CD14-positive monocyte (primary cell): ENCODE measurements around the gene PROB1. TPM values are rescaled to one million over a fixed set of nuclear protein-coding genes. Genes with fewer than 3 reads are reported as not detected.

ENCODE experiments used
- DNase-seq, 3 donors: peaks; one replicate each; pipeline ENCODE4 v3.0.0-alpha.2; 2011 to 2022
- H2AFZ ChIP-seq: 2 replicates; pipeline ENCODE4 v1.6.0; 2012; ENCODE audit warnings: mild to moderate bottlenecking, low read depth, low read length, inconsistent platforms; ENCODE audit not compliant: insufficient read depth, poor library complexity, severe bottlenecking
- H3K27ac ChIP-seq, 2 donors: 1 replicate in 1 of 2; 2 replicates in 1 of 2; pipeline ENCODE4 v1.5.1; 2012 to 2013; ENCODE audit warnings: low read length in 2 of 2, control low read depth in 1 of 2, inconsistent platforms in 1 of 2, low read depth in 1 of 2, mild to moderate bottlenecking in 1 of 2
- H3K27me3 ChIP-seq, 2 donors: one replicate each; pipeline versions ENCODE4 v1.6.0 to v1.6.1; 2011 to 2013; ENCODE audit warnings: low read length in 2 of 2; ENCODE audit not compliant: control insufficient read depth in 2 of 2, insufficient read depth in 2 of 2
- H3K36me3 ChIP-seq, 2 donors: replicated peaks in 1 of 2; 1 replicate in 1 of 2; 2 replicates in 1 of 2; pipeline versions ENCODE4 v1.5.1 to v1.6.1; 2012 to 2013; ENCODE audit warnings: low read length in 2 of 2, control low read depth in 1 of 2, inconsistent platforms in 1 of 2, mild to moderate bottlenecking in 1 of 2; ENCODE audit not compliant: insufficient read depth in 2 of 2, control insufficient read depth in 1 of 2
- H3K4me1 ChIP-seq, 2 donors: 1 replicate in 1 of 2; 2 replicates in 1 of 2; pipeline versions ENCODE4 v1.5.1 to v1.6.1; 2012 to 2013; ENCODE audit warnings: low read length in 2 of 2, control low read depth in 1 of 2, inconsistent platforms in 1 of 2, mild to moderate bottlenecking in 1 of 2, moderate library complexity in 1 of 2; ENCODE audit not compliant: insufficient read depth in 2 of 2, control insufficient read depth in 1 of 2
- H3K4me2 ChIP-seq: replicated peaks from 2 replicates; pipeline ENCODE3; 2012; ENCODE audit warnings: low read length, moderate library complexity, mild to moderate bottlenecking; ENCODE audit not compliant: poor library complexity, severe bottlenecking; ENCODE audit errors: extremely low read depth
- H3K4me3 ChIP-seq, 3 experiments: fragments of 200-600 bp in 1 of 3; sonication (generic) in 1 of 3; replicated peaks in 1 of 3; 1 replicate in 2 of 3; 2 replicates in 1 of 3; pipeline ENCODE4 v1.5.1; 2011 to 2013; ENCODE audit warnings: low read length in 3 of 3, mild to moderate bottlenecking in 3 of 3, control low read depth in 2 of 3, low read depth in 2 of 3, inconsistent platforms in 1 of 3, moderate library complexity in 1 of 3
- H3K79me2 ChIP-seq: 2 replicates; pipeline ENCODE4 v1.6.0; 2012; ENCODE audit warnings: mild to moderate bottlenecking, control low read depth, inconsistent platforms, low read length, moderate library complexity; ENCODE audit not compliant: insufficient read depth
- H3K9ac ChIP-seq: 2 replicates; pipeline ENCODE4 v1.6.0; 2017; ENCODE audit warnings: low read length, mild to moderate bottlenecking; ENCODE audit not compliant: insufficient read depth, poor library complexity, severe bottlenecking
- H3K9me3 ChIP-seq, 2 donors: replicated peaks in 1 of 2; 1 replicate in 1 of 2; 2 replicates in 1 of 2; pipeline versions ENCODE4 v1.5.1 to v1.6.1; 2012 to 2013; ENCODE audit warnings: low read length in 2 of 2, control low read depth in 1 of 2; ENCODE audit not compliant: control insufficient read depth in 1 of 2, insufficient read depth in 1 of 2
- H4K20me1 ChIP-seq: 2 replicates; pipeline ENCODE4 v1.6.0; 2012; ENCODE audit warnings: mild to moderate bottlenecking, low read length, control low read depth, moderate library complexity; ENCODE audit not compliant: insufficient read depth
- H3K27ac Mint-ChIP-seq, 7 donors: one replicate each; pipeline ENCODE4 v1.8.0; 2020; ENCODE audit warnings: mild to moderate bottlenecking in 7 of 7, mixed read lengths in 7 of 7, moderate library complexity in 6 of 7, inconsistent platforms in 2 of 7
- H3K27me3 Mint-ChIP-seq, 3 donors: one replicate each; pipeline ENCODE4 v1.8.0; 2021 to 2022; ENCODE audit warnings: low read depth in 3 of 3, mild to moderate bottlenecking in 3 of 3, mixed read lengths in 3 of 3, moderate library complexity in 3 of 3, inconsistent platforms in 1 of 3
- H3K36me3 Mint-ChIP-seq, 2 donors: one replicate each; pipeline ENCODE4 v1.8.0; 2020; ENCODE audit warnings: mixed read lengths in 2 of 2, inconsistent platforms in 1 of 2, mild to moderate bottlenecking in 1 of 2
- H3K4me1 Mint-ChIP-seq: one replicate; pipeline ENCODE4 v1.8.0; 2020; ENCODE audit warnings: mild to moderate bottlenecking, mixed read lengths
- H3K4me3 Mint-ChIP-seq, 2 donors: one replicate each; pipeline ENCODE4 v1.8.0; 2020; ENCODE audit warnings: mild to moderate bottlenecking in 2 of 2, mixed read lengths in 2 of 2, moderate library complexity in 1 of 2
- H3K9me3 Mint-ChIP-seq, 7 donors: one replicate each; pipeline ENCODE4 v1.8.0; 2020 to 2022; ENCODE audit warnings: mixed read lengths in 7 of 7, mild to moderate bottlenecking in 6 of 7, moderate library complexity in 6 of 7, inconsistent platforms in 2 of 7
- WGBS: methylation state at CpG from one replicate; pipeline ENCODE4 v1.1.5; 2013; ENCODE audit warnings: missing lambda C conversion rate; ENCODE audit not compliant: insufficient coverage; 5-methylcytosine and 5-hydroxymethylcytosine counted together
- intact Hi-C, 2 donors: fragments of 100-400 bp; cut with micrococcal nuclease; formaldehyde crosslinking; loops; one replicate each; pipeline versions ENCODE4 v1.15.0 to v1.15.1; 2023
- polyA plus RNA-seq, 3 donors: library from polyadenylated mRNA; depleted of rRNA in 1 of 3; unstranded in 2 of 3; stranded (reverse) in 1 of 3; fragments of 300-500 nt in 2 of 3; fragments of >200 nt in 1 of 3; fragmentation: Illumina TruSeq in 2 of 3; gene quantifications; 1 replicate in 2 of 3; 2 replicates in 1 of 3; pipeline ENCODE4 v1.2.3, GENCODE V29; 2012 to 2021
- TF ChIP-seq, protein P1 (sequence below): fragments of 200-600 bp; IDR thresholded peaks from one replicate; pipeline ENCODE4 v1.8.0; 2022; ENCODE audit warnings: antibody characterized with exemption, mild to moderate bottlenecking

The PROB1 gene
- polyA plus RNA-seq, 3 donors: 0.05 to 0.11 TPM; not detected in 1

GRCh38 chr5:139384591-139385051 is 10.3 kb downstream of the PROB1 start:
- 74% methylated on average over 6 of the region's 9 CpGs for WGBS
- no peaks in the 10 kb centered on the region for H3K9me3 ChIP-seq
- H3K4me1 ChIP-seq: peaks cover 22 to 30% of the 10 kb centered on the region in 2 donors
- intact Hi-C loops: no loop called here
- peak overlapping the region; percentile 80 for H3K4me2 ChIP-seq
- H4K20me1 ChIP-seq: no peaks in the 10 kb centered on the region
- Mint-ChIP-seq H3K36me3 (no peaks in the 10 kb centered on the region), H3K27ac (peak overlapping the region in 3 of 7 donors; percentile 60 to 71 (median 65)), H3K27me3 (peaks cover 2 to 16% (median 9%) of the 10 kb centered on the region in 3 donors), H3K9me3 (no peaks in the 10 kb centered on the region), H3K4me3 (peak overlapping the region; percentile 90 to 93), H3K4me1 (peaks cover 36% of the 10 kb centered on the region)
- peak overlapping the region in 1 of 2 donors; percentile 70 for H3K27ac ChIP-seq
- H3K79me2 ChIP-seq: no peaks in the 10 kb centered on the region
- TF ChIP-seq, protein P1, sequence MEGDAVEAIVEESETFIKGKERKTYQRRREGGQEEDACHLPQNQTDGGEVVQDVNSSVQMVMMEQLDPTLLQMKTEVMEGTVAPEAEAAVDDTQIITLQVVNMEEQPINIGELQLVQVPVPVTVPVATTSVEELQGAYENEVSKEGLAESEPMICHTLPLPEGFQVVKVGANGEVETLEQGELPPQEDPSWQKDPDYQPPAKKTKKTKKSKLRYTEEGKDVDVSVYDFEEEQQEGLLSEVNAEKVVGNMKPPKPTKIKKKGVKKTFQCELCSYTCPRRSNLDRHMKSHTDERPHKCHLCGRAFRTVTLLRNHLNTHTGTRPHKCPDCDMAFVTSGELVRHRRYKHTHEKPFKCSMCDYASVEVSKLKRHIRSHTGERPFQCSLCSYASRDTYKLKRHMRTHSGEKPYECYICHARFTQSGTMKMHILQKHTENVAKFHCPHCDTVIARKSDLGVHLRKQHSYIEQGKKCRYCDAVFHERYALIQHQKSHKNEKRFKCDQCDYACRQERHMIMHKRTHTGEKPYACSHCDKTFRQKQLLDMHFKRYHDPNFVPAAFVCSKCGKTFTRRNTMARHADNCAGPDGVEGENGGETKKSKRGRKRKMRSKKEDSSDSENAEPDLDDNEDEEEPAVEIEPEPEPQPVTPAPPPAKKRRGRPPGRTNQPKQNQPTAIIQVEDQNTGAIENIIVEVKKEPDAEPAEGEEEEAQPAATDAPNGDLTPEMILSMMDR: no peak
- peak overlapping the region in 2 of 3 experiments; percentile 55 to 86 for H3K4me3 ChIP-seq
- H3K9ac ChIP-seq: peak overlapping the region; percentile 58
- H3K36me3 ChIP-seq: no peaks in the 10 kb centered on the region
- H3K27me3 ChIP-seq: no peaks in the 10 kb centered on the region
- H2AFZ ChIP-seq: peak overlapping the region; percentile 84
- DNase-seq: no peak

GRCh38 chr5:139383993-139384590 is 10.8 kb downstream of the PROB1 start:
- no peaks in the 10 kb centered on the region for H4K20me1 ChIP-seq
- Mint-ChIP-seq H3K4me3 (peak overlapping the region in 1 of 2 donors; percentile 51), H3K4me1 (peaks cover 32% of the 10 kb centered on the region), H3K36me3 (no peaks in the 10 kb centered on the region), H3K27me3 (peaks cover 0 to 12% (median 5%) of the 10 kb centered on the region in 3 donors), H3K9me3 (no peaks in the 10 kb centered on the region), H3K27ac (no peak overlapping the region)
- H3K27me3 ChIP-seq: no peaks in the 10 kb centered on the region
- peak overlapping the region in 1 of 2 donors; percentile 14 for H3K27ac ChIP-seq
- peak overlapping the region; percentile 58 for H3K9ac ChIP-seq
- no peak overlapping the region for H3K4me3 ChIP-seq
- peak overlapping the region; percentile 80 for H3K4me2 ChIP-seq
- intact Hi-C loops: no loop called here
- H2AFZ ChIP-seq: peak overlapping the region; percentile 84
- no peaks in the 10 kb centered on the region for H3K36me3 ChIP-seq
- no peaks in the 10 kb centered on the region for H3K79me2 ChIP-seq
- WGBS: 90% methylated on average over 6 of the region's 7 CpGs
- TF ChIP-seq, protein P1: no peak
- H3K9me3 ChIP-seq: no peaks in the 10 kb centered on the region
- no peak for DNase-seq
- peaks cover 22 to 30% of the 10 kb centered on the region in 2 donors for H3K4me1 ChIP-seq
